Calu3 (cell line): ENCODE results near the gene VTA1. TPM values are rescaled to one million over a fixed set of nuclear protein-coding genes. Genes with fewer than 3 reads are reported as not detected.

Experiments used
- BruUV-seq: library from RNA; stranded (reverse); fragments of 400-500 nt; replicated peaks from 2 replicates; lab custom pipeline; 2021; lab: Mats Ljungman, UMichigan
- CTCF ChIA-PET: fragments of 300-600 bp; sonication (Branson Sonifier 250); formaldehyde crosslinking; loops from one replicate; lab custom pipeline; 2022; ENCODE audit warnings: antibody characterized with exemption; lab: Charles Lee
- DNase-seq: peaks from one replicate; pipeline ENCODE4 v3.0.0; 2022
- H3K27ac Mint-ChIP-seq: one replicate; pipeline ENCODE4 v1.8.0; 2022; ENCODE audit warnings: mixed read lengths; ENCODE audit not compliant: unreplicated experiment
- H3K27me3 Mint-ChIP-seq: one replicate; pipeline ENCODE4 v1.8.0; 2022; ENCODE audit warnings: mixed read lengths; ENCODE audit not compliant: unreplicated experiment
- H3K36me3 Mint-ChIP-seq: one replicate; pipeline ENCODE4 v1.8.0; 2022; ENCODE audit warnings: mild to moderate bottlenecking, moderate library complexity, mixed read lengths; ENCODE audit not compliant: insufficient read depth, unreplicated experiment
- H3K4me1 Mint-ChIP-seq: one replicate; pipeline ENCODE4 v1.8.0; 2022; ENCODE audit warnings: mild to moderate bottlenecking, low read depth, mixed read lengths; ENCODE audit not compliant: unreplicated experiment
- H3K4me3 Mint-ChIP-seq: one replicate; pipeline ENCODE4 v1.8.0; 2022; ENCODE audit warnings: mild to moderate bottlenecking, low read depth, moderate library complexity, mixed read lengths; ENCODE audit not compliant: unreplicated experiment
- H3K9me3 Mint-ChIP-seq: one replicate; pipeline ENCODE4 v1.8.0; 2022; ENCODE audit warnings: low read depth, mixed read lengths; ENCODE audit not compliant: unreplicated experiment
- intact Hi-C: fragments of 100-400 bp; cut with micrococcal nuclease; formaldehyde crosslinking; loops from one replicate; pipeline ENCODE4 v1.10.0; 2022; ENCODE audit not compliant: unreplicated experiment
- total RNA-seq: library from RNA; stranded (reverse); gene quantifications from 2 replicates; pipeline ENCODE4 v1.2.3, GENCODE V29; 2022
- TF ChIP-seq, protein P1 (sequence below): fragments of 200-600 bp; IDR thresholded peaks from one replicate; pipeline ENCODE4 v1.8.0; 2022; ENCODE audit warnings: antibody characterized with exemption; ENCODE audit not compliant: unreplicated experiment

Gene VTA1
- total RNA-seq, 1 experiment from 2014 or later: 35.5 TPM

DNA sequence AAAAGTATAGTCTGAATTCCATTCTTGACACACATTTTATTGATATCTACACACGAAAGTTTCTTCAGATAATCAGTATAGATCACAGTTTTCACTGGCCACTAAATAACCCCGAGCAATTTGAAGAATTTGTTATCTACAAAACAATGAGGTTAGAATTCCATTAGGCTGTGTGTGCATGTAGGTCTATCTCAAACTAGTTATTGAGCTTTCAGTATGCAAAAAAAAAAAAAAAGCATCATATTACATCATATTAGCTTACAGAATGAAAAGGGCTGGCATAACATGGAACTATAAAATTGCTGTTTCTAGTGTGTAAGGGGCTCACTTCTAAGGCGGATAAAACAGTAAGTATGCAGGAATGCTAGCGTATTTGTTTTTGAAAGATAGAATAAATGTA, 95.2 kb downstream of the VTA1 start:
- intact Hi-C loops: no loop called here
- no peak for DNase-seq
- Mint-ChIP-seq H3K36me3 (no peaks in the 10 kb centered on the region), H3K4me3 (no peak overlapping the region), H3K27ac (no peak overlapping the region), H3K27me3 (no peaks in the 10 kb centered on the region), H3K4me1 (peaks cover 15% of the 10 kb centered on the region), H3K9me3 (no peaks in the 10 kb centered on the region)
- CTCF ChIA-PET: interaction anchor here (0.6 to 1.0 kb wide), 3 partner anchors 10 to 135 kb away, joined by 3 to 7 read pairs (median 5); no protein-coding TSS in a partner anchor
- BruUV-seq: no TSS peak
- TF ChIP-seq, protein P1, sequence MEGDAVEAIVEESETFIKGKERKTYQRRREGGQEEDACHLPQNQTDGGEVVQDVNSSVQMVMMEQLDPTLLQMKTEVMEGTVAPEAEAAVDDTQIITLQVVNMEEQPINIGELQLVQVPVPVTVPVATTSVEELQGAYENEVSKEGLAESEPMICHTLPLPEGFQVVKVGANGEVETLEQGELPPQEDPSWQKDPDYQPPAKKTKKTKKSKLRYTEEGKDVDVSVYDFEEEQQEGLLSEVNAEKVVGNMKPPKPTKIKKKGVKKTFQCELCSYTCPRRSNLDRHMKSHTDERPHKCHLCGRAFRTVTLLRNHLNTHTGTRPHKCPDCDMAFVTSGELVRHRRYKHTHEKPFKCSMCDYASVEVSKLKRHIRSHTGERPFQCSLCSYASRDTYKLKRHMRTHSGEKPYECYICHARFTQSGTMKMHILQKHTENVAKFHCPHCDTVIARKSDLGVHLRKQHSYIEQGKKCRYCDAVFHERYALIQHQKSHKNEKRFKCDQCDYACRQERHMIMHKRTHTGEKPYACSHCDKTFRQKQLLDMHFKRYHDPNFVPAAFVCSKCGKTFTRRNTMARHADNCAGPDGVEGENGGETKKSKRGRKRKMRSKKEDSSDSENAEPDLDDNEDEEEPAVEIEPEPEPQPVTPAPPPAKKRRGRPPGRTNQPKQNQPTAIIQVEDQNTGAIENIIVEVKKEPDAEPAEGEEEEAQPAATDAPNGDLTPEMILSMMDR: no peak

DNA sequence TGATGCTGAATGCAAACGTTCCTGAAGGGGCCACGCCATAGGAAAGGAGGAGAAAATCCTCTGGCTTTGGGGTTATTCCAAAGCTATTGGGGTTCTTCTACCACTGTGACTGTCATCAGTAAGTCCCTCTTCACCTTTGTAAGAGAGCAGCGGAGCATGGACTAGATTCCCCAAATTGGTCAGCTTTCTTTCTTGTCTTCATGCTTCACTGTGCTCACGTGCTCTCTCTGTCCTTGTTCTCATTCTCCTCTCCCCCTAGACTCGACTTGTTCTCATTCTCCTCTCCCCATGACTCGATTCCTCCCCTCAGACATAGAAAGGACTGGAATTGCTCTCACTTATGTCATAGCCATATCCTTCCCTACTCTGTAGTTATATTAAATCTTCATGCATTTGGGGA, 99.9 kb downstream of the VTA1 start:
- no TSS peak for BruUV-seq
- CTCF ChIA-PET: no interaction called here
- H3K9me3 Mint-ChIP-seq: no peaks in the 10 kb centered on the region
- peaks cover 15% of the 10 kb centered on the region for H3K4me1 Mint-ChIP-seq
- no peaks in the 10 kb centered on the region for H3K36me3 Mint-ChIP-seq
- H3K27me3 Mint-ChIP-seq: no peaks in the 10 kb centered on the region
- H3K27ac Mint-ChIP-seq: no peak overlapping the region
- intact Hi-C loops: no loop called here
- TF ChIP-seq, protein P1: no peak
- no peak for DNase-seq
- no peak overlapping the region for H3K4me3 Mint-ChIP-seq

DNA sequence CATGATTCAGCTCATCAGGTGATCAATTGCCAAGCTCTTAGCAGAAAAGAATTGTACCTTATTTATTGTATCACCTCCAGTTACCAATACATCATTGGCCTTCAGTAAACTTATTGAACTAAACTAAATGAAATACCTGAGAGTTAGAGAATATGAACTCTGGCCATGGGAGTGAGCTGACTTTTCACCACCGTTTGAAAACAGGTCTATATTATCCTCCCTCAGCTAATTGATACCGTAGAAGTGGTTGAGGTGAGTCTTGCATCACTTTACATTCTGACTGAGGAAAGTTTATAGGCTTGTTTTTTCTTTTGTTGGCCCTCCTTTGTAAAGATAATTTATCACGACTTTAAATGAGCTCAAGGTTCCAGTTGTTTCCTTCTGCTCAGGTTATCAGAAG, 102.2 kb downstream of the VTA1 start:
- no peak overlapping the region for H3K27ac Mint-ChIP-seq
- intact Hi-C loops: no loop called here
- DNase-seq: no peak
- no peaks in the 10 kb centered on the region for H3K36me3 Mint-ChIP-seq
- BruUV-seq: no TSS peak
- H3K4me1 Mint-ChIP-seq: peaks cover 8% of the 10 kb centered on the region
- H3K9me3 Mint-ChIP-seq: no peaks in the 10 kb centered on the region
- H3K4me3 Mint-ChIP-seq: no peak overlapping the region
- CTCF ChIA-PET: no interaction called here
- TF ChIP-seq, protein P1: no peak
- no peaks in the 10 kb centered on the region for H3K27me3 Mint-ChIP-seq

DNA sequence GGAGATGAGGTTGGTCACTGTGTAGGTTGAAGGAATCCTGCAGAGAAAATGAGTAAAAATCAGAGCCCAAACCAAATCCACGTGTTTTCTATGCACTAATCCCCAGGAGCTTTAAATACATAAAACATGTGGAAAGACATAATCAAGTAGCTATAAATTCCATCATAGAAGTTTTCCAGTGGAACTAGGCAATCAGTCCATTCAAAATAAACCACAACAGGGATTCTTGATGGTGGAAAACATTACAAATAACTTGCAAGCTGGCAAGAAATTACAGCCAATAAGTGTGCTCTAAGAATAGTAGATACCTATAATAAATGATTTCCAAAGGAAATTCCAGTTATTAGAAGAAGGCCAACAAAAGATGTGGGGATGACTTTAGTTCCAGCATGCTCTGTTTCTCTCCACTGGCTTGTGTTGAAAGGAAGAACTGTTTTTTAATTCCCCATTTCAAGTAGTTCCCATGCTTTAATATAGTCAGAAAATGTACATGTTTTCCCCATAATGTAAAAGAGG, 104.9 kb downstream of the VTA1 start:
- intact Hi-C loops: no loop called here
- H3K4me1 Mint-ChIP-seq: no peaks in the 10 kb centered on the region
- H3K4me3 Mint-ChIP-seq: no peak overlapping the region
- no peaks in the 10 kb centered on the region for H3K9me3 Mint-ChIP-seq
- no TSS peak for BruUV-seq
- no peaks in the 10 kb centered on the region for H3K27me3 Mint-ChIP-seq
- DNase-seq: no peak
- CTCF ChIA-PET: no interaction called here
- TF ChIP-seq, protein P1: no peak
- no peaks in the 10 kb centered on the region for H3K36me3 Mint-ChIP-seq
- no peak overlapping the region for H3K27ac Mint-ChIP-seq
